ENCODE data around the gene PAPSS2. TPM values are rescaled to one million over a fixed set of nuclear protein-coding genes. Genes with fewer than 3 reads are reported as not detected.

The PAPSS2 gene
- total and polyA plus RNA-seq, 2 experiments from 2014 or later: 13.2 to 19.6 TPM

DNA sequence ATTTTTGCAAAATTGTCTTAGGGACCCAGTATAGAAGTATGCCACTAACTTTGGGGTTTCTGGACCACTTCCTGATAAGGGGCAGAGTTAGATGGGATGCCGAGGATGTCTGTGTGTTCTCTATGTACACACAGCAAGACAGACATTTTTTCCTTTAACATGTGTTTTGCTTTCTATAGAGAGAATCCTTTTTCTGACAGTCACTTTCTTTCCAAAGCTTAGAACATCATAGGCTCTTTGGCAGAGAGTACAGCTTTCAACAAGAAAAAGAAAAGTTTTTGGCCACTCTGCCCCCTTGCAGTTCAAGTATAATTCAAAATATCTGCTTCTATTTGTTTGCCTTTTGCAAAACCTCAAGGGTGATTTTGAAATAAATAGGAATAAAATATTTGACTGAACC lies 44.1 kb downstream of the PAPSS2 start (continued):
- TF ChIP-seq, protein P1, sequence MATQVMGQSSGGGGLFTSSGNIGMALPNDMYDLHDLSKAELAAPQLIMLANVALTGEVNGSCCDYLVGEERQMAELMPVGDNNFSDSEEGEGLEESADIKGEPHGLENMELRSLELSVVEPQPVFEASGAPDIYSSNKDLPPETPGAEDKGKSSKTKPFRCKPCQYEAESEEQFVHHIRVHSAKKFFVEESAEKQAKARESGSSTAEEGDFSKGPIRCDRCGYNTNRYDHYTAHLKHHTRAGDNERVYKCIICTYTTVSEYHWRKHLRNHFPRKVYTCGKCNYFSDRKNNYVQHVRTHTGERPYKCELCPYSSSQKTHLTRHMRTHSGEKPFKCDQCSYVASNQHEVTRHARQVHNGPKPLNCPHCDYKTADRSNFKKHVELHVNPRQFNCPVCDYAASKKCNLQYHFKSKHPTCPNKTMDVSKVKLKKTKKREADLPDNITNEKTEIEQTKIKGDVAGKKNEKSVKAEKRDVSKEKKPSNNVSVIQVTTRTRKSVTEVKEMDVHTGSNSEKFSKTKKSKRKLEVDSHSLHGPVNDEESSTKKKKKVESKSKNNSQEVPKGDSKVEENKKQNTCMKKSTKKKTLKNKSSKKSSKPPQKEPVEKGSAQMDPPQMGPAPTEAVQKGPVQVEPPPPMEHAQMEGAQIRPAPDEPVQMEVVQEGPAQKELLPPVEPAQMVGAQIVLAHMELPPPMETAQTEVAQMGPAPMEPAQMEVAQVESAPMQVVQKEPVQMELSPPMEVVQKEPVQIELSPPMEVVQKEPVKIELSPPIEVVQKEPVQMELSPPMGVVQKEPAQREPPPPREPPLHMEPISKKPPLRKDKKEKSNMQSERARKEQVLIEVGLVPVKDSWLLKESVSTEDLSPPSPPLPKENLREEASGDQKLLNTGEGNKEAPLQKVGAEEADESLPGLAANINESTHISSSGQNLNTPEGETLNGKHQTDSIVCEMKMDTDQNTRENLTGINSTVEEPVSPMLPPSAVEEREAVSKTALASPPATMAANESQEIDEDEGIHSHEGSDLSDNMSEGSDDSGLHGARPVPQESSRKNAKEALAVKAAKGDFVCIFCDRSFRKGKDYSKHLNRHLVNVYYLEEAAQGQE (IDR thresholded peaks at IDR 0.05; ENCODE audit: unreplicated experiment): no peak
- no peak for TF ChIP-seq NANOG (IDR thresholded peaks at IDR 0.05; ENCODE audit: borderline replicate concordance)
- no peak for TF ChIP-seq STAT1 (IDR thresholded peaks at IDR 0.05; ENCODE audit: unreplicated experiment)
- TF ChIP-seq, protein P2, sequence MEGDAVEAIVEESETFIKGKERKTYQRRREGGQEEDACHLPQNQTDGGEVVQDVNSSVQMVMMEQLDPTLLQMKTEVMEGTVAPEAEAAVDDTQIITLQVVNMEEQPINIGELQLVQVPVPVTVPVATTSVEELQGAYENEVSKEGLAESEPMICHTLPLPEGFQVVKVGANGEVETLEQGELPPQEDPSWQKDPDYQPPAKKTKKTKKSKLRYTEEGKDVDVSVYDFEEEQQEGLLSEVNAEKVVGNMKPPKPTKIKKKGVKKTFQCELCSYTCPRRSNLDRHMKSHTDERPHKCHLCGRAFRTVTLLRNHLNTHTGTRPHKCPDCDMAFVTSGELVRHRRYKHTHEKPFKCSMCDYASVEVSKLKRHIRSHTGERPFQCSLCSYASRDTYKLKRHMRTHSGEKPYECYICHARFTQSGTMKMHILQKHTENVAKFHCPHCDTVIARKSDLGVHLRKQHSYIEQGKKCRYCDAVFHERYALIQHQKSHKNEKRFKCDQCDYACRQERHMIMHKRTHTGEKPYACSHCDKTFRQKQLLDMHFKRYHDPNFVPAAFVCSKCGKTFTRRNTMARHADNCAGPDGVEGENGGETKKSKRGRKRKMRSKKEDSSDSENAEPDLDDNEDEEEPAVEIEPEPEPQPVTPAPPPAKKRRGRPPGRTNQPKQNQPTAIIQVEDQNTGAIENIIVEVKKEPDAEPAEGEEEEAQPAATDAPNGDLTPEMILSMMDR (conservative IDR thresholded peaks at IDR 0.05; ENCODE audit: low read depth in 2 of 2): no peak
- TF ChIP-seq ZNF114 (CRISPR knock-in tag; IDR thresholded peaks at IDR 0.05): no peak
- TF ChIP-seq, protein P3, sequence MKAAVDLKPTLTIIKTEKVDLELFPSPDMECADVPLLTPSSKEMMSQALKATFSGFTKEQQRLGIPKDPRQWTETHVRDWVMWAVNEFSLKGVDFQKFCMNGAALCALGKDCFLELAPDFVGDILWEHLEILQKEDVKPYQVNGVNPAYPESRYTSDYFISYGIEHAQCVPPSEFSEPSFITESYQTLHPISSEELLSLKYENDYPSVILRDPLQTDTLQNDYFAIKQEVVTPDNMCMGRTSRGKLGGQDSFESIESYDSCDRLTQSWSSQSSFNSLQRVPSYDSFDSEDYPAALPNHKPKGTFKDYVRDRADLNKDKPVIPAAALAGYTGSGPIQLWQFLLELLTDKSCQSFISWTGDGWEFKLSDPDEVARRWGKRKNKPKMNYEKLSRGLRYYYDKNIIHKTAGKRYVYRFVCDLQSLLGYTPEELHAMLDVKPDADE (IDR thresholded peaks at IDR 0.05): no peak
- TF ChIP-seq EZH2phosphoT487 (IDR thresholded peaks at IDR 0.05; ENCODE audit: unreplicated experiment): no peak

DNA sequence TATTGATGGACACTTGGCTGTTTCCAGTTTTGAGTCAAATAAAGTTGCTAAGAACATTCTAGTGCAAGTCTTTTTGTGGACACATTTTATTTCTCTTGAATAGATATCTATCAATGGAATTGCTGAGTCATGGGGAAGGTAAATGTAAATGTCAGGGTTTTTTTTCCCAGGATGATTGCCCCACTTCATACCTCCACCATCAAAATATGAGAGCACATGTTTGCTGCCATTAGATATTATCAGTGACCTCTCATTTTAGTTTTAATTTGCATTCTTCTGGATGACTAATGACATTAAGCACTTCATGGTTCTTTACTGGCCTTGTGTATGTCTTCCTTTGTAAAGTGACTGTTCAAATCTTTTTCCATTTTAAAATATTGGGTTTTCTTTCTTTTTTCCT lies 45.7 kb downstream of the PAPSS2 start:
- Histone ChIP-seq H3K27me3 (ENCODE audit: insufficient read depth) (no peaks in the 10 kb centered on the region), H3K27ac (ENCODE audit: low read depth) (no peak overlapping the region), H3F3A (replicated peaks; ENCODE audit: low read depth) (no peaks in the 10 kb centered on the region), H3K4me2 (no peak overlapping the region), H2AFZ (no peak overlapping the region), H3K9me2 (ENCODE audit: insufficient read depth) (no peaks in the 10 kb centered on the region), H4K20me1 (replicated peaks; ENCODE audit: insufficient read depth) (no peaks in the 10 kb centered on the region; the same call in 1 of the 2 replicates), H3K4me1 (ENCODE audit: insufficient read depth) (no peaks in the 10 kb centered on the region), H3K36me3 (ENCODE audit: insufficient read depth) (no peaks in the 10 kb centered on the region), H3K79me2 (replicated peaks; ENCODE audit: insufficient read depth) (no peaks in the 10 kb centered on the region), H3K4me3 (no peak overlapping the region)
- DNase-seq (ENCODE audit: low spot score) (no peak), ATAC-seq (no peak)
- Mint-ChIP-seq H3K27me3 (ENCODE audit: insufficient read depth, low read depth, poor library complexity) (peaks cover 4% of the 10 kb centered on the region), H3K9me3 (no peaks in the 10 kb centered on the region), H3K36me3 (ENCODE audit: low read depth) (no peaks in the 10 kb centered on the region), H3K27ac (peak overlapping the region; percentile 69; the same call in 1 of the 2 replicates), H3K4me1 (0 out of 3 replicates have a peak, but pooled peaks cover 4% of the 10 kb centered on the region), H3K4me3 (no peak overlapping the region)
- TF ChIP-seq EZH2 (IDR thresholded peaks at IDR 0.05; ENCODE audit: low read depth, unreplicated experiment) (no peak), CREB1 (CRISPR knock-in tag; IDR thresholded peaks at IDR 0.05; ENCODE audit: low read depth) (no peak), STAT1 (IDR thresholded peaks at IDR 0.05; ENCODE audit: unreplicated experiment) (no peak), POLR2AphosphoS5 (IDR thresholded peaks at IDR 0.05; ENCODE audit: low read depth) (no peak), JUNB (IDR thresholded peaks at IDR 0.05; ENCODE audit: unreplicated experiment) (no peak), ZNF114 (CRISPR knock-in tag; IDR thresholded peaks at IDR 0.05) (no peak)
- TF ChIP-seq, protein P3 (IDR thresholded peaks at IDR 0.05): no peak

Measured in GM23338 (cell line).